Natural killer cell (primary cell): Measurements from ENCODE around the gene SMTNL2. TPM values are rescaled to one million over a fixed set of nuclear protein-coding genes. Genes with fewer than 3 reads are reported as not detected.

ENCODE experiments used
- ATAC-seq, 3 donors: fragments of 150-1000 bp in 2 of 3; fragments of 200-7000 bp in 1 of 3; cut with Tn5 transposase; 1 replicate in 1 of 3; 2 replicates in 2 of 3; pipeline ENCODE4 v1.10.0; 2021; ENCODE audit warnings: mild to moderate bottlenecking in 2 of 3, moderate library complexity in 2 of 3
- DNase-seq, 2 donors: peaks; one replicate each; pipeline versions ENCODE4 v3.0.0 to v3.0.0-alpha.2; 2013 to 2021; ENCODE audit warnings: mixed read lengths in 1 of 2
- H3K27ac ChIP-seq: one replicate; pipeline ENCODE4 v1.5.1; 2013; ENCODE audit warnings: mild to moderate bottlenecking, low read length
- H3K27me3 ChIP-seq: one replicate; pipeline ENCODE4 v1.6.1; 2013; ENCODE audit warnings: low read length; ENCODE audit not compliant: control insufficient read depth, insufficient read depth
- H3K36me3 ChIP-seq: one replicate; pipeline ENCODE4 v1.6.1; 2013; ENCODE audit warnings: low read length; ENCODE audit not compliant: control insufficient read depth, insufficient read depth
- H3K4me1 ChIP-seq: one replicate; pipeline ENCODE4 v1.6.1; 2013; ENCODE audit warnings: low read length; ENCODE audit not compliant: control insufficient read depth, insufficient read depth
- H3K4me3 ChIP-seq: one replicate; pipeline ENCODE4 v1.5.1; 2013; ENCODE audit warnings: low read length
- H3K9me3 ChIP-seq: one replicate; pipeline ENCODE4 v1.6.1; 2013; ENCODE audit warnings: low read length; ENCODE audit not compliant: control insufficient read depth, insufficient read depth
- H3K27ac Mint-ChIP-seq, 2 donors: one replicate each; pipeline ENCODE4 v1.8.0; 2022; ENCODE audit warnings: mild to moderate bottlenecking in 2 of 2, mixed read lengths in 2 of 2, moderate library complexity in 1 of 2
- H3K27me3 Mint-ChIP-seq, 2 donors: one replicate each; pipeline ENCODE4 v1.8.0; 2022; ENCODE audit warnings: low read depth in 2 of 2, mixed read lengths in 2 of 2
- H3K36me3 Mint-ChIP-seq: one replicate; pipeline ENCODE4 v1.8.0; 2022; ENCODE audit warnings: mixed read lengths
- H3K4me1 Mint-ChIP-seq, 2 donors: one replicate each; pipeline ENCODE4 v1.8.0; 2022; ENCODE audit warnings: mixed read lengths in 2 of 2
- H3K4me3 Mint-ChIP-seq: one replicate; pipeline ENCODE4 v1.8.0; 2022; ENCODE audit warnings: mild to moderate bottlenecking, moderate library complexity, mixed read lengths
- H3K9me3 Mint-ChIP-seq, 2 donors: one replicate each; pipeline ENCODE4 v1.8.0; 2022; ENCODE audit warnings: mixed read lengths in 2 of 2
- WGBS: methylation state at CpG from one replicate; pipeline ENCODE4 v1.1.7; 2013; ENCODE audit warnings: missing lambda C conversion rate; ENCODE audit not compliant: insufficient coverage; 5-methylcytosine and 5-hydroxymethylcytosine counted together
- intact Hi-C: fragments of 100-400 bp; cut with micrococcal nuclease; formaldehyde crosslinking; loops from one replicate; pipeline ENCODE4 v1.14.2; 2022
- total RNA-seq, 4 donors: library from RNA; stranded (reverse); fragments of 120-200 nt in 1 of 4; gene quantifications; one replicate each; pipeline versions ENCODE4 v1.2.3 to v1.2.4, GENCODE V29; 2013 to 2022
- TF ChIP-seq, protein P1 (sequence below): fragments of 200-600 bp; IDR thresholded peaks from one replicate; pipeline ENCODE4 v1.8.0; 2022; ENCODE audit warnings: antibody characterized with exemption

Gene SMTNL2
- total RNA-seq, 3 donors from 2014 or later (not counting 1 experiment from before 2014, with no cell fraction given): not detected

DNA sequence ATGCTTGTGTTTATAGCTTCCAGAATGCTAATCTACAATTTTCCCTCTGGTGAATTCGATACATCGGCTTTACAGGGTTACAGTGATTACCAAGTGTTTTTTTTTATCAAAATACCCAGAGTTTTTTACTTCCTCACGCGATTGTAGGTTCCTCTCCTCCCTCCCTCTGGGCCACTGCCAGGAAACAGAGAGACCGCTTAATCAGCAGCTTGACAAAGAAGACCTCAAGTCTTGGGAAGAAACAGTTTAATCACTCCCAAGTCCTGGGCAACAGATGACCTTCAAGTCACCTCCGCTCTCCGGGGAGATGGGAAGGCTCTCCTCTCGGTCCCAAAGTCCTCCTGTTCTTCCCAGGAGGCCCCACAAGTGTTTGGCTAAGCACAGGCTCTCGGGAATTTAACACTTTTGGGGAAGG is 23.5 kb downstream of the SMTNL2 start:
- no peaks in the 10 kb centered on the region for H3K36me3 Mint-ChIP-seq
- Histone ChIP-seq H3K27me3 (peaks cover 3% of the 10 kb centered on the region), H3K36me3 (no peaks in the 10 kb centered on the region), H3K4me1 (no peaks in the 10 kb centered on the region), H3K4me3 (no peak overlapping the region), H3K9me3 (no peaks in the 10 kb centered on the region), H3K27ac (no peak overlapping the region)
- DNase-seq (no peak), ATAC-seq (no peak)
- H3K27ac Mint-ChIP-seq: no peak overlapping the region
- H3K4me1 Mint-ChIP-seq: no peaks in the 10 kb centered on the region
- TF ChIP-seq, protein P1, sequence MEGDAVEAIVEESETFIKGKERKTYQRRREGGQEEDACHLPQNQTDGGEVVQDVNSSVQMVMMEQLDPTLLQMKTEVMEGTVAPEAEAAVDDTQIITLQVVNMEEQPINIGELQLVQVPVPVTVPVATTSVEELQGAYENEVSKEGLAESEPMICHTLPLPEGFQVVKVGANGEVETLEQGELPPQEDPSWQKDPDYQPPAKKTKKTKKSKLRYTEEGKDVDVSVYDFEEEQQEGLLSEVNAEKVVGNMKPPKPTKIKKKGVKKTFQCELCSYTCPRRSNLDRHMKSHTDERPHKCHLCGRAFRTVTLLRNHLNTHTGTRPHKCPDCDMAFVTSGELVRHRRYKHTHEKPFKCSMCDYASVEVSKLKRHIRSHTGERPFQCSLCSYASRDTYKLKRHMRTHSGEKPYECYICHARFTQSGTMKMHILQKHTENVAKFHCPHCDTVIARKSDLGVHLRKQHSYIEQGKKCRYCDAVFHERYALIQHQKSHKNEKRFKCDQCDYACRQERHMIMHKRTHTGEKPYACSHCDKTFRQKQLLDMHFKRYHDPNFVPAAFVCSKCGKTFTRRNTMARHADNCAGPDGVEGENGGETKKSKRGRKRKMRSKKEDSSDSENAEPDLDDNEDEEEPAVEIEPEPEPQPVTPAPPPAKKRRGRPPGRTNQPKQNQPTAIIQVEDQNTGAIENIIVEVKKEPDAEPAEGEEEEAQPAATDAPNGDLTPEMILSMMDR: no peak
- no peak overlapping the region for H3K4me3 Mint-ChIP-seq
- peaks cover 28 to 39% of the 10 kb centered on the region in 2 donors for H3K27me3 Mint-ChIP-seq
- intact Hi-C loops: no loop called here
- no peaks in the 10 kb centered on the region for H3K9me3 Mint-ChIP-seq
- 6% methylated on average over 8 of the region's 9 CpGs for WGBS

DNA sequence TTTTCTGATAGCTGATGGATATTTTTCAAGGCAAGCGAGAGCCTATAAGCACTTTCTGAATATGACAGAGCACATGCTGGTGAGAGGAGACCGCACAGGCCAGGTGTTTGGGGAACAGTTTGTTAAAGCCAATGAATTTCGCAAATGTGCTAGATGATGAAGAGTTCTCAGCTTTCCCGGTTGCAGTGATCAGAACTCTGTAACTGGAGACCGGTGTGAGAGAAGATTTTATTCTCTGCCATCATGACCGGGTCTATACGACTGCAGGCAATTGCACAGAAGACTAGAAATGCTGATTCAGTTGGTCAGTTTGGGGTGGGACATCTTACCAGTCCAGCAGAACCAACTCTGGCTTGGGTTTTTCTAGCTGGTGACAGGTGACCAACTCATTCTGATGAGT is 25.4 kb downstream of the SMTNL2 start:
- H3K27ac Mint-ChIP-seq: no peak overlapping the region
- WGBS: 92% methylated on average over 7 of the region's 7 CpGs
- H3K27me3 Mint-ChIP-seq: peaks cover 32 to 34% of the 10 kb centered on the region in 2 donors

DNA sequence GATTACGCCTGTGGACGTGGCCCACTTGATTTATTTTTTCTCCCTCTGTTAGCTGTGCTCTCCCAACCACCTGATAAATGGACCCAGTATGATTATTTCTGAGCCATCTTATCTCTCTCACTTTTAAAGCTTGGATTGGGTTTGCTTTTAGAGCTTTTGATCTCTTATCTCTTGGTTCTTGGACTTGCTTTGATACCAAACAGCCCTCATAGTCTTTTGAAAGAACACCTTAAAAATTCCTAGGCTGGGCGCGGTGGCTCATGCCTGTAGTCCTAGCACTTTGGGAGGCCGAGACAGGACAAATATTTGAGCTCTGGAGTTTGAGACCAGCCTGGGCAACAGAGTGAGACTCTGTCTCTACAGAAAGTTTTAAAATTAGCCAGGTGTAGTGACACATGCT is 25.8 kb downstream of the SMTNL2 start:
- H3K4me3 Mint-ChIP-seq: no peak overlapping the region
- 83% methylated on average over 5 of the region's 5 CpGs for WGBS

More for the DNA sequence above, 25.4 kb downstream of the SMTNL2 start:
- Histone ChIP-seq H3K4me3 (no peak overlapping the region), H3K9me3 (no peaks in the 10 kb centered on the region), H3K36me3 (no peaks in the 10 kb centered on the region), H3K27ac (no peak overlapping the region), H3K4me1 (no peaks in the 10 kb centered on the region), H3K27me3 (peaks cover 3% of the 10 kb centered on the region)
- no peaks in the 10 kb centered on the region for H3K9me3 Mint-ChIP-seq
- TF ChIP-seq, protein P1: no peak
- H3K4me3 Mint-ChIP-seq: no peak overlapping the region
- intact Hi-C loops: no loop called here
- no peaks in the 10 kb centered on the region for H3K36me3 Mint-ChIP-seq
- H3K4me1 Mint-ChIP-seq: no peaks in the 10 kb centered on the region
- DNase-seq (no peak), ATAC-seq (no peak)

DNA sequence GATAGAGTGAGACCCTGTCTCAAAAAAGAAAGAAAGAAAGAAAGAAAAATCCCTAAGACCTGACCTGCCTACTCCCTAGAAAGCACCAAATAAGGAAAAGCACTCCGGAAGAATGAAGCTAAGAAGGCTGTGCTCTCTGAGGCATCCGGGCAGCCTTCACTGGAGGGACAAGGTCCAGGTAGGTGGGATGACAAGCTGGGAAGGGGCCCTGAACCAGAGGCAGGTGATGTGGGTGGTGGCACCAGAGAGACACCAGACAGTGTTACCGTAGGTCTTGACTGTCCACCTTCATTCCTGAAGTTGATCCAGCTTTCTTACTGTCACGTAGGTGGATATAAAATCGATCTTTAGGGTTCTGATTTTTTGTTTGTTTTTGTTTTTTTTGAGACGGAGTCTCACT is 26.3 kb downstream of the SMTNL2 start:
- Histone ChIP-seq H3K27ac (no peak overlapping the region), H3K4me3 (no peak overlapping the region), H3K4me1 (no peaks in the 10 kb centered on the region), H3K36me3 (no peaks in the 10 kb centered on the region), H3K27me3 (peaks cover 3% of the 10 kb centered on the region), H3K9me3 (no peaks in the 10 kb centered on the region)
- no peak for ATAC-seq
- Mint-ChIP-seq H3K27ac (no peak overlapping the region), H3K4me1 (no peaks in the 10 kb centered on the region), H3K4me3 (no peak overlapping the region), H3K9me3 (no peaks in the 10 kb centered on the region), H3K36me3 (no peaks in the 10 kb centered on the region), H3K27me3 (peaks cover 34% of the 10 kb centered on the region in 2 donors)
- DNase-seq: no peak
- intact Hi-C loops: no loop called here
- TF ChIP-seq, protein P1: no peak
- WGBS: 90% methylated on average over 6 of the region's 6 CpGs

More for the DNA sequence above, 25.8 kb downstream of the SMTNL2 start:
- H3K27ac ChIP-seq: no peak overlapping the region
- H3K9me3 ChIP-seq: no peaks in the 10 kb centered on the region
- Mint-ChIP-seq H3K9me3 (no peaks in the 10 kb centered on the region), H3K27me3 (peaks cover 32 to 34% of the 10 kb centered on the region in 2 donors), H3K27ac (no peak overlapping the region), H3K4me1 (no peaks in the 10 kb centered on the region), H3K36me3 (no peaks in the 10 kb centered on the region)
- TF ChIP-seq, protein P1: no peak
- H3K4me3 ChIP-seq: no peak overlapping the region
- intact Hi-C loops: no loop called here
- no peaks in the 10 kb centered on the region for H3K4me1 ChIP-seq
- H3K36me3 ChIP-seq: no peaks in the 10 kb centered on the region
- peaks cover 3% of the 10 kb centered on the region for H3K27me3 ChIP-seq
- ATAC-seq (no peak), DNase-seq (no peak)
